HepG2 (cell line): Measurements from ENCODE around the gene LDLRAD4. TPM values are rescaled to one million over a fixed set of nuclear protein-coding genes. Genes with fewer than 3 reads are reported as not detected.

ENCODE experiments used
- ATAC-seq: fragments of 200-7000 bp; cut with Tn5 transposase; 3 replicates; pipeline ENCODE4 v1.9.1; 2020; ENCODE audit warnings: mild to moderate bottlenecking, moderate library complexity
- BruUV-seq: library from RNA; stranded (reverse); fragments of 400-500 nt; replicated peaks from 2 replicates; lab custom pipeline; 2021; lab: Mats Ljungman, UMichigan
- CTCF ChIA-PET: fragments of 300-600 bp; formaldehyde crosslinking; extraction: SDS; loops from one replicate; lab custom pipeline; 2021; ENCODE audit warnings: low total read pairs, inconsistent platforms, low intra/inter-chr PET ratio; lab: Yijun Ruan, JAX
- POLR2A ChIA-PET: fragments of 350-600 bp; sonication (Branson Sonifier 250); formaldehyde crosslinking; loops from one replicate; lab custom pipeline; 2020; ENCODE audit warnings: antibody characterized with exemption, inconsistent platforms; lab: Yijun Ruan, JAX
- DNase-seq: peaks from one replicate; pipeline ENCODE4 v3.0.0-alpha.2; 2015; ENCODE audit warnings: low spot score
- FAIRE-seq: peaks from 3 replicates; lab custom pipeline; 2011; peaks lifted over from hg19 to GRCh38; lab: Jason Lieb, UNC
- H2AFZ ChIP-seq: one replicate; pipeline ENCODE4 v1.6.1; 2011; ENCODE audit warnings: low read length, inconsistent platforms
- H3K27ac ChIP-seq: fragments of 300-600 bp; 3 replicates; pipeline ENCODE4 v1.8.0; 2011; ENCODE audit warnings: mixed run types, mild to moderate bottlenecking, mixed read lengths, low read length, inconsistent platforms; ENCODE audit not compliant: insufficient read depth; ENCODE audit errors: extremely low read length
- H3K27me3 ChIP-seq, 2 experiments: fragments of 200-600 bp in 1 of 2; 2 replicates in 1 of 2; 3 replicates in 1 of 2; pipeline versions ENCODE4 v1.6.0 to v1.8.0; 2011; ENCODE audit warnings: low read length in 2 of 2, mild to moderate bottlenecking in 2 of 2, moderate library complexity in 2 of 2, inconsistent platforms in 1 of 2; ENCODE audit not compliant: insufficient read depth in 2 of 2, control insufficient read depth in 1 of 2
- H3K36me3 ChIP-seq, 2 experiments: fragments of 200-600 bp in 1 of 2; replicated peaks in 1 of 2; 2 replicates in 1 of 2; 3 replicates in 1 of 2; pipeline versions ENCODE4 v1.5.1 to v1.8.0; 2011; ENCODE audit warnings: low read length in 2 of 2, inconsistent platforms in 1 of 2; ENCODE audit not compliant: insufficient read depth in 2 of 2, control insufficient read depth in 1 of 2
- H3K4me1 ChIP-seq: 2 replicates; pipeline ENCODE4 v1.5.1; 2012; ENCODE audit warnings: low read length, inconsistent platforms; ENCODE audit not compliant: insufficient read depth
- H3K4me2 ChIP-seq: 2 replicates; pipeline ENCODE4 v1.6.0; 2011; ENCODE audit warnings: low read depth, low read length, inconsistent platforms
- H3K4me3 ChIP-seq, 3 experiments: fragments of 200-600 bp in 1 of 3; sonication (generic), shearing (Covaris generic) in 1 of 3; replicated peaks in 1 of 3; 2 replicates each; pipeline ENCODE4 v1.5.1; 2011 to 2016; ENCODE audit warnings: low read length in 3 of 3, inconsistent platforms in 2 of 3, low read depth in 2 of 3, mild to moderate bottlenecking in 2 of 3, control low read depth in 1 of 3, mixed read lengths in 1 of 3; ENCODE audit not compliant: insufficient read depth in 1 of 3
- H3K79me2 ChIP-seq: one replicate; pipeline ENCODE4 v1.6.1; 2011; ENCODE audit warnings: low read length, inconsistent platforms; ENCODE audit not compliant: insufficient read depth
- H3K9ac ChIP-seq: 2 replicates; pipeline ENCODE4 v1.6.0; 2011; ENCODE audit warnings: mild to moderate bottlenecking, low read depth, low read length, inconsistent platforms; ENCODE audit not compliant: insufficient read depth
- H3K9me3 ChIP-seq: 2 replicates; pipeline ENCODE4 v1.5.1; 2012; ENCODE audit warnings: mild to moderate bottlenecking, low read length
- H4K20me1 ChIP-seq: 2 replicates; pipeline ENCODE4 v1.6.0; 2011; ENCODE audit warnings: inconsistent platforms, mild to moderate bottlenecking, low read length, moderate library complexity; ENCODE audit not compliant: insufficient read depth
- FOXP1 ChIP-seq, 2 experiments: fragments of 450-650 bp in 1 of 2; IDR thresholded peaks; 2 replicates each; pipeline ENCODE4 v1.6.1; 2017 to 2018; ENCODE audit warnings: antibody characterized with exemption in 1 of 2
- HNRNPUL1 ChIP-seq: fragments of 200-400 bp; formaldehyde crosslinking; IDR thresholded peaks from 2 replicates; pipeline ENCODE4 v1.6.1; 2017; ENCODE audit warnings: low read depth, mild to moderate bottlenecking, low read length, moderate library complexity
- NBN ChIP-seq: fragments of 450-650 bp; conservative IDR thresholded peaks from 2 replicates; pipeline ENCODE4 v1.6.1; 2017
- NFIC ChIP-seq: IDR thresholded peaks from 2 replicates; pipeline ENCODE4 v1.6.1; 2012; ENCODE audit warnings: mild to moderate bottlenecking, low read length, inconsistent platforms
- NR3C1 ChIP-seq: sonication (generic); formaldehyde crosslinking; IDR thresholded peaks from 2 replicates; pipeline ENCODE4 v1.4.0; 2020; ENCODE audit warnings: missing genetic modification reagents
- U2AF1 ChIP-seq: fragments of 200-400 bp; formaldehyde crosslinking; optimal IDR thresholded peaks from 2 replicates; pipeline ENCODE3; 2017; ENCODE audit warnings: mild to moderate bottlenecking, low read depth, low read length
- ZFY ChIP-seq: sonication (generic); formaldehyde crosslinking; IDR thresholded peaks from 2 replicates; pipeline ENCODE4 v1.4.0; 2020; ENCODE audit warnings: missing genetic modification reagents
- ZNF12 ChIP-seq: sonication (generic); formaldehyde crosslinking; IDR thresholded peaks from 2 replicates; pipeline ENCODE4 v1.5.0; 2020; ENCODE audit warnings: missing genetic modification reagents
- ZNF44 ChIP-seq: sonication (generic); formaldehyde crosslinking; IDR thresholded peaks from 2 replicates; pipeline ENCODE4 v1.5.1; 2020; ENCODE audit warnings: mild to moderate bottlenecking, missing genetic modification reagents
- ZNF737 ChIP-seq: sonication (generic); formaldehyde crosslinking; IDR thresholded peaks from 2 replicates; pipeline ENCODE4 v1.5.0; 2020; ENCODE audit warnings: missing genetic modification reagents, mild to moderate bottlenecking, borderline replicate concordance
- WGBS: methylation state at CpG from one replicate; pipeline ENCODE4 v1.1.6; 2017; ENCODE audit warnings: low lambda C conversion rate; 5-methylcytosine and 5-hydroxymethylcytosine counted together
- in situ Hi-C: cut with HindIII; loops from 2 replicates; pipeline ENCODE4 v1.10.0; 2017; ENCODE audit warnings: low pct_unique_long_range_greater_than_20kb; ENCODE audit not compliant: extremely low pct_ligation_motif_present
- intact Hi-C: fragments of 100-400 bp; cut with micrococcal nuclease; formaldehyde crosslinking; loops from one replicate; pipeline ENCODE4 v1.10.0; 2022; ENCODE audit not compliant: unreplicated experiment
- polyA plus RNA-seq, 8 experiments: library from polyadenylated mRNA; depleted of rRNA in 3 of 8; stranded (reverse) in 7 of 8; unstranded in 1 of 8; fragments of >200 nt; fragmentation: Illumina TruSeq in 4 of 8; extraction: Trizol in 4 of 8; gene quantifications; 2 replicates each; pipeline versions ENCODE4 v1.2.1 to v1.2.3, GENCODE V29; 2011 to 2016; ENCODE audit warnings: low read depth in 4 of 8, missing spikeins in 1 of 8, mixed read lengths in 1 of 8; ENCODE audit not compliant: insufficient read depth in 1 of 8
- total RNA-seq, 5 experiments: library from RNA; depleted of rRNA; stranded (reverse); fragments of >200 nt; fragmentation: Illumina TruSeq; extraction: Trizol; gene quantifications; 2 replicates each; pipeline ENCODE4 v1.2.3, GENCODE V29; 2016; ENCODE audit warnings: low read depth in 1 of 5

Gene LDLRAD4
- total and polyA plus RNA-seq, 2 of the 13 experiments (the other 11 are each of a cell fraction or from before 2014, with no cell fraction given): 13.6 to 20.9 TPM

GRCh38 chr18:13269013-13269280, 50.4 kb downstream of the LDLRAD4 start (continued):
- TF ChIP-seq ZNF44 (CRISPR knock-in tag): no peak

DNA sequence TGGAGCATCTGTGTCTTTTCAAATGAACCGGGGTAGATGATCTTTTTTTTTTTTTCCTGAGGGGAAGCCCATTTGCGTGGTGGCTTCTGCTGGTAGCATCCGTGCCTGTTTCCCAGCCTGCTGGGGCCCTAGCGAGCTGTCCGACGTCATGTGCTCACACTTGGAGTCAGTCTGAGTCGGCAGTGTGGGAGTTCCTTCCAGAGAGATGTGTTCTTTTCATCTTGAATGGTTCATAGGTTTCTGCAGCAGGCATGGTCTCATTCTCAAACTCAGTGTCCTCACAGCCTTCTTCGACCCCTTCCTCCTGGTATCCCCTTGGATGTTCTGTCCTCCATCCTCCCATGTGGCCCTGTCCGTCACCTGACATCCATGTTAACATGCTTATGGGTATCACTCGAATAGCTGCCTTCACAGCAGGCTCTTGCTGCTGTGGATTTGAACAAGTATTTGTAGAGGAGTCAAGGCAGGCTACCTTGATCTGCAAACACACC, 51.0 kb downstream of the LDLRAD4 start:
- Histone ChIP-seq H3K27me3 (no peaks in the 10 kb centered on the region), H3K4me3 (no peak overlapping the region), H3K9me3 (no peaks in the 10 kb centered on the region), H3K9ac (no peak overlapping the region), H4K20me1 (0 out of 2 replicates have a peak, but pooled peaks cover 4% of the 10 kb centered on the region), H3K27ac (no peak overlapping the region), H3K36me3 (no peaks in the 10 kb centered on the region), H2AFZ (no peak overlapping the region), H3K4me1 (peaks cover 41% of the 10 kb centered on the region), H3K4me2 (no peak overlapping the region), H3K79me2 (peaks cover 3% of the 10 kb centered on the region)
- ChIA-PET POLR2A (no interaction called here), CTCF (no interaction called here)
- no TSS peak for BruUV-seq
- WGBS: 88% methylated on average over 10 of the region's 10 CpGs
- no peak for DNase-seq
- ATAC-seq: no peak
- TF ChIP-seq NFIC (no peak), NR3C1 (CRISPR knock-in tag) (no peak), NBN (no peak), FOXP1 (IDR thresholded peaks at IDR 0.05) (no peak), FOXP1 (CRISPR knock-in tag; IDR thresholded peaks at IDR 0.05) (no peak), HNRNPUL1 (no peak), ZFY (CRISPR knock-in tag) (no peak), U2AF1 (no peak), ZNF12 (CRISPR knock-in tag) (no peak), ZNF737 (CRISPR knock-in tag) (no peak)
- no peak for FAIRE-seq
- intact Hi-C loops: no loop called here
- in situ Hi-C loops: no loop called here
